ENCODE results near the gene LCNL1. TPM values are rescaled to one million over a fixed set of nuclear protein-coding genes. Genes with fewer than 3 reads are reported as not detected.

Gene LCNL1
- total RNA-seq, 5 donors from 2014 or later (not counting 1 experiment from before 2014, with no cell fraction given): 0.29 to 2.2 (median 1.3) TPM

GRCh38 chr9:136939996-136940525, 42.7 kb upstream of the LCNL1 start:
- Mint-ChIP-seq H3K27ac (no peak overlapping the region), H3K9me3 (no peaks in the 10 kb centered on the region), H3K4me3 (no peak overlapping the region), H3K4me1 (peaks cover 5 to 20% (median 8%) of the 10 kb centered on the region in 3 donors), H3K27me3 (no peaks in the 10 kb centered on the region), H3K36me3 (peaks cover 23% of the 10 kb centered on the region)
- WGBS (ENCODE audit: insufficient coverage): 90% methylated on average over 16 of the region's 16 CpGs
- POLR2A ChIA-PET: no interaction called here
- no peak overlapping the region for H3K4me3 ChIP-seq (ENCODE audit: control insufficient read depth in 1 of 2, extremely low read depth in 1 of 2, low read length in 1 of 2)
- peaks cover 25 to 33% of the 10 kb centered on the region in 2 donors for H3K36me3 ChIP-seq (ENCODE audit: control insufficient read depth in 2 of 2, extremely low read depth in 1 of 2, insufficient read depth in 1 of 2, low read length in 1 of 2)
- ATAC-seq (replicated peaks in 1 of 4) (no peak), DNase-seq (no peak)
- CTCF ChIA-PET: no interaction called here
- H3K27me3 ChIP-seq (replicated peaks in 1 of 2; ENCODE audit: control insufficient read depth in 2 of 2, extremely low read depth in 1 of 2, insufficient read depth in 2 of 2, low read length in 1 of 2): no peaks in the 10 kb centered on the region
- no peaks in the 10 kb centered on the region for H3K9me3 ChIP-seq
- no peak overlapping the region for H3K27ac ChIP-seq (ENCODE audit: low read length)
- H3K4me1 ChIP-seq (ENCODE audit: control insufficient read depth in 1 of 2, extremely low read depth in 1 of 2, insufficient read depth in 2 of 2, low read length in 2 of 2): peaks cover 2 to 26% of the 10 kb centered on the region in 2 experiments

GRCh38 chr9:136940526-136941230, 42.1 kb upstream of the LCNL1 start:
- H3K27ac Mint-ChIP-seq: no peak overlapping the region
- H3K9me3 ChIP-seq: no peaks in the 10 kb centered on the region
- ChIA-PET CTCF (no interaction called here), POLR2A (no interaction called here)
- ATAC-seq (replicated peaks in 1 of 4) (no peak), DNase-seq (no peak)
- peaks cover 2 to 32% of the 10 kb centered on the region in 2 experiments for H3K4me1 ChIP-seq (ENCODE audit: control insufficient read depth in 1 of 2, extremely low read depth in 1 of 2, insufficient read depth in 2 of 2, low read length in 2 of 2)
- peaks cover 25 to 33% of the 10 kb centered on the region in 2 donors for H3K36me3 ChIP-seq (ENCODE audit: control insufficient read depth in 2 of 2, extremely low read depth in 1 of 2, insufficient read depth in 1 of 2, low read length in 1 of 2)
- no peak overlapping the region for H3K4me3 ChIP-seq (ENCODE audit: control insufficient read depth in 1 of 2, extremely low read depth in 1 of 2, low read length in 1 of 2)
- no peak overlapping the region for H3K4me3 Mint-ChIP-seq
- 93% methylated on average over 40 of the region's 42 CpGs for WGBS (ENCODE audit: insufficient coverage)
- H3K4me1 Mint-ChIP-seq: peaks cover 6 to 22% (median 8%) of the 10 kb centered on the region in 3 donors
- H3K27me3 Mint-ChIP-seq: no peaks in the 10 kb centered on the region
- peaks cover 23% of the 10 kb centered on the region for H3K36me3 Mint-ChIP-seq
- H3K27ac ChIP-seq (ENCODE audit: low read length): no peak overlapping the region
- no peaks in the 10 kb centered on the region for H3K9me3 Mint-ChIP-seq
- no peaks in the 10 kb centered on the region for H3K27me3 ChIP-seq (replicated peaks in 1 of 2; ENCODE audit: control insufficient read depth in 2 of 2, extremely low read depth in 1 of 2, insufficient read depth in 2 of 2, low read length in 1 of 2)

- ATAC-seq (replicated peaks in 1 of 4) (no peak), DNase-seq (no peak)
- Histone ChIP-seq H3K9me3 (no peaks in the 10 kb centered on the region), H3K27me3 (replicated peaks in 1 of 2; ENCODE audit: control insufficient read depth in 2 of 2, extremely low read depth in 1 of 2, insufficient read depth in 2 of 2, low read length in 1 of 2) (no peaks in the 10 kb centered on the region), H3K4me1 (ENCODE audit: control insufficient read depth in 1 of 2, extremely low read depth in 1 of 2, insufficient read depth in 2 of 2, low read length in 2 of 2) (peaks cover 2 to 40% of the 10 kb centered on the region in 2 experiments), H3K4me3 (ENCODE audit: control insufficient read depth in 1 of 2, extremely low read depth in 1 of 2, low read length in 1 of 2) (no peak overlapping the region), H3K36me3 (ENCODE audit: control insufficient read depth in 2 of 2, extremely low read depth in 1 of 2, insufficient read depth in 1 of 2, low read length in 1 of 2) (peaks cover 25 to 33% of the 10 kb centered on the region in 2 donors), H3K27ac (ENCODE audit: low read length) (no peak overlapping the region)
- H3K4me1 Mint-ChIP-seq: peaks cover 6 to 19% (median 8%) of the 10 kb centered on the region in 3 donors
- CTCF ChIA-PET: no interaction called here
- peak overlapping the region in 1 of 2 donors; percentile 39 for H3K27ac Mint-ChIP-seq
- 96% methylated on average over 51 of the region's 55 CpGs for WGBS (ENCODE audit: insufficient coverage)
- H3K9me3 Mint-ChIP-seq: no peaks in the 10 kb centered on the region
- H3K27me3 Mint-ChIP-seq: no peaks in the 10 kb centered on the region
- POLR2A ChIA-PET: no interaction called here
- no peak overlapping the region for H3K4me3 Mint-ChIP-seq
- H3K36me3 Mint-ChIP-seq: peaks cover 23% of the 10 kb centered on the region
Observed at GRCh38 chr9:136941231-136942111, 41.3 kb upstream of the LCNL1 start.

- ATAC-seq (replicated peaks in 1 of 4) (no peak), DNase-seq (no peak)
- Histone ChIP-seq H3K36me3 (ENCODE audit: control insufficient read depth in 2 of 2, extremely low read depth in 1 of 2, insufficient read depth in 1 of 2, low read length in 1 of 2) (peaks cover 25 to 33% of the 10 kb centered on the region in 2 donors), H3K4me3 (ENCODE audit: control insufficient read depth in 1 of 2, extremely low read depth in 1 of 2, low read length in 1 of 2) (no peak overlapping the region), H3K27ac (ENCODE audit: low read length) (no peak overlapping the region), H3K9me3 (no peaks in the 10 kb centered on the region), H3K27me3 (replicated peaks in 1 of 2; ENCODE audit: control insufficient read depth in 2 of 2, extremely low read depth in 1 of 2, insufficient read depth in 2 of 2, low read length in 1 of 2) (no peaks in the 10 kb centered on the region), H3K4me1 (ENCODE audit: control insufficient read depth in 1 of 2, extremely low read depth in 1 of 2, insufficient read depth in 2 of 2, low read length in 2 of 2) (peaks cover 2 to 42% of the 10 kb centered on the region in 2 experiments)
- Mint-ChIP-seq H3K27ac (peak overlapping the region in 1 of 2 donors; percentile 39), H3K4me1 (peaks cover 6 to 19% (median 8%) of the 10 kb centered on the region in 3 donors), H3K36me3 (peaks cover 22% of the 10 kb centered on the region), H3K27me3 (no peaks in the 10 kb centered on the region), H3K9me3 (no peaks in the 10 kb centered on the region), H3K4me3 (peak overlapping the region; percentile 58 to 70 (median 59))
- ChIA-PET POLR2A (no interaction called here), CTCF (no interaction called here)
- WGBS (ENCODE audit: insufficient coverage): 94% methylated on average over 60 of the region's 60 CpGs
Observed at GRCh38 chr9:136942112-136942880, 40.5 kb upstream of the LCNL1 start.

- Mint-ChIP-seq H3K9me3 (no peaks in the 10 kb centered on the region), H3K4me3 (peak overlapping the region; percentile 58 to 70 (median 59)), H3K4me1 (peaks cover 6 to 19% (median 8%) of the 10 kb centered on the region in 3 donors), H3K27ac (no peak overlapping the region), H3K27me3 (no peaks in the 10 kb centered on the region), H3K36me3 (peaks cover 20% of the 10 kb centered on the region)
- H3K4me3 ChIP-seq (ENCODE audit: control insufficient read depth in 1 of 2, extremely low read depth in 1 of 2, low read length in 1 of 2): no peak overlapping the region
- peaks cover 2 to 47% of the 10 kb centered on the region in 2 experiments for H3K4me1 ChIP-seq (ENCODE audit: control insufficient read depth in 1 of 2, extremely low read depth in 1 of 2, insufficient read depth in 2 of 2, low read length in 2 of 2)
- POLR2A ChIA-PET: no interaction called here
- H3K27me3 ChIP-seq (replicated peaks in 1 of 2; ENCODE audit: control insufficient read depth in 2 of 2, extremely low read depth in 1 of 2, insufficient read depth in 2 of 2, low read length in 1 of 2): no peaks in the 10 kb centered on the region
- ATAC-seq (replicated peaks in 1 of 4) (no peak), DNase-seq (no peak)
- H3K9me3 ChIP-seq: no peaks in the 10 kb centered on the region
- WGBS (ENCODE audit: insufficient coverage): 90% methylated on average over 11 of the region's 16 CpGs
- CTCF ChIA-PET: interaction anchor here (0.6 kb wide), 2 partner anchors 10 to 344 kb away, joined by 3 read pairs; no protein-coding TSS in a partner anchor
- H3K36me3 ChIP-seq (ENCODE audit: control insufficient read depth in 2 of 2, extremely low read depth in 1 of 2, insufficient read depth in 1 of 2, low read length in 1 of 2): peaks cover 25 to 33% of the 10 kb centered on the region in 2 donors
- H3K27ac ChIP-seq (ENCODE audit: low read length): no peak overlapping the region
Observed at GRCh38 chr9:136942881-136943230, 39.9 kb upstream of the LCNL1 start.

All from T-cell (primary cell).